GM19328 (cell line): ENCODE results near the gene CD81.

Source experiments
- ATAC-seq: cut with Tn5 transposase; IDR thresholded peaks from one replicate; pipeline ENCODE4 v1.9.1; 2021; ENCODE audit warnings: mild to moderate bottlenecking, moderate library complexity; ENCODE audit not compliant: unreplicated experiment

Gene CD81

GRCh38 chr11:2388431-2389376 lies 11.6 kb downstream of the CD81 start:
- no peak for ATAC-seq

- no peak for ATAC-seq
These were observed 12.4 kb downstream of the CD81 start for GRCh38 chr11:2389377-2390026.

GRCh38 chr11:2390091-2390724 lies 13.1 kb downstream of the CD81 start:
- ATAC-seq, result no peak

GRCh38 chr11:2390725-2391151 lies 13.6 kb downstream of the CD81 start:
- no peak for ATAC-seq

GRCh38 chr11:2391181-2391975 lies 14.3 kb downstream of the CD81 start:
- no peak for ATAC-seq

GRCh38 chr11:2392241-2392959 lies 15.3 kb downstream of the CD81 start:
- ATAC-seq, result no peak

- no peak for ATAC-seq
These were observed 16.2 kb downstream of the CD81 start for GRCh38 chr11:2393111-2393868.

- no peak for ATAC-seq
These were observed 17.1 kb downstream of the CD81 start for GRCh38 chr11:2393941-2394817.

GRCh38 chr11:2394818-2395105 lies 17.7 kb downstream of the CD81 start:
- no peak for ATAC-seq

- ATAC-seq, result no peak
These were observed 18.2 kb downstream of the CD81 start for GRCh38 chr11:2395211-2395730.

- ATAC-seq, result no peak
These were observed 18.7 kb downstream of the CD81 start for GRCh38 chr11:2395856-2396255.

- no peak for ATAC-seq
These were observed 19.4 kb downstream of the CD81 start for GRCh38 chr11:2396471-2396870.

- no peak for ATAC-seq
These were observed 19.9 kb downstream of the CD81 start for GRCh38 chr11:2397005-2397404.

- ATAC-seq, result no peak
These were observed 21.7 kb downstream of the CD81 start for GRCh38 chr11:2398664-2399355.

GRCh38 chr11:2399488-2400068 lies 22.5 kb downstream of the CD81 start:
- ATAC-seq, result peak; percentile 0

GRCh38 chr11:2400069-2400761 lies 23.1 kb downstream of the CD81 start, which contains the start of gene TSSC4:
Gene TSSC4 (plus strand): TSS chr11:2400750. CDS start chr11:2402634, 1,884 bp downstream.
- ATAC-seq, result peak; percentile 82
